ENCODE measurements around the gene BSN. TPM values are rescaled to one million over a fixed set of nuclear protein-coding genes. Genes with fewer than 3 reads are reported as not detected.

BSN gene
- total and polyA plus RNA-seq, 8 donors: 0.26 to 1.1 (median 0.84) TPM

- H3K9me3 ChIP-seq: no peaks in the 10 kb centered on the region
- no peak overlapping the region for H3K4me3 ChIP-seq
- no peak overlapping the region for H3K27ac ChIP-seq
- TF ChIP-seq, protein P1, sequence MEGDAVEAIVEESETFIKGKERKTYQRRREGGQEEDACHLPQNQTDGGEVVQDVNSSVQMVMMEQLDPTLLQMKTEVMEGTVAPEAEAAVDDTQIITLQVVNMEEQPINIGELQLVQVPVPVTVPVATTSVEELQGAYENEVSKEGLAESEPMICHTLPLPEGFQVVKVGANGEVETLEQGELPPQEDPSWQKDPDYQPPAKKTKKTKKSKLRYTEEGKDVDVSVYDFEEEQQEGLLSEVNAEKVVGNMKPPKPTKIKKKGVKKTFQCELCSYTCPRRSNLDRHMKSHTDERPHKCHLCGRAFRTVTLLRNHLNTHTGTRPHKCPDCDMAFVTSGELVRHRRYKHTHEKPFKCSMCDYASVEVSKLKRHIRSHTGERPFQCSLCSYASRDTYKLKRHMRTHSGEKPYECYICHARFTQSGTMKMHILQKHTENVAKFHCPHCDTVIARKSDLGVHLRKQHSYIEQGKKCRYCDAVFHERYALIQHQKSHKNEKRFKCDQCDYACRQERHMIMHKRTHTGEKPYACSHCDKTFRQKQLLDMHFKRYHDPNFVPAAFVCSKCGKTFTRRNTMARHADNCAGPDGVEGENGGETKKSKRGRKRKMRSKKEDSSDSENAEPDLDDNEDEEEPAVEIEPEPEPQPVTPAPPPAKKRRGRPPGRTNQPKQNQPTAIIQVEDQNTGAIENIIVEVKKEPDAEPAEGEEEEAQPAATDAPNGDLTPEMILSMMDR (IDR thresholded peaks at IDR 0.05): no peak
- DNase-seq (no peak), ATAC-seq (no peak)
- H3K27me3 ChIP-seq: no peaks in the 10 kb centered on the region
- H3K36me3 ChIP-seq: peaks cover 0 to 52% of the 10 kb centered on the region in 2 donors
- H3K4me1 ChIP-seq: peaks cover 0 to 6% of the 10 kb centered on the region in 2 donors
- intact Hi-C loops (cut with DNase I): no loop called here
These were observed 152.8 kb downstream of the BSN start for GRCh38 chr3:49707113-49707480.

GRCh38 chr3:49709852-49710251 lies 155.6 kb downstream of the BSN start:
- no peak for DNase-seq

DNA sequence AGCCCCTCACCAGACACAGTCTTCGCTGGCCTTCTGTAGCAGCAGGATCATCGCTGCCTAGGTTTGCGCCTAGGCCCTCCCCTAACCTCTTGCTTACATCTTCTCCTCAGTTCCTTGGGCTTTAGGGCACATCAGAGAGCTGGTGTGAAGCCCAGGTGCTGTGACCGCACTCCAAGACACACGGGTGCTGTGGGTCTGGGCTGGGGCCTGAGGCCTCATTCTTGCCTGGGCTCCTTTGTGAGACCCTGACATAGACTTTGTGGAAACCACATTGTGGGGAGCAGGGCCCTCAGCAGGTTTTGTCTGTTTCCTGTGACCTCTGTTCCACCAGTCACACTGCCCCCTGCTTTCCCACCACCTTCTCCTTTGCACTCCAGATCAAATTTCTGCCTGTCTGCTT lies 157.2 kb downstream of the BSN start:
- H3K4me3 ChIP-seq: no peak overlapping the region
- ATAC-seq: no peak
- TF ChIP-seq, protein P1 (IDR thresholded peaks at IDR 0.05): no peak
- H3K36me3 ChIP-seq: peaks cover 0 to 38% of the 10 kb centered on the region in 2 donors
- no peaks in the 10 kb centered on the region for H3K9me3 ChIP-seq
- peak in 1 of 4 donors; percentile 24 for DNase-seq
- H3K27me3 ChIP-seq: no peaks in the 10 kb centered on the region
- no peaks in the 10 kb centered on the region for H3K4me1 ChIP-seq
- intact Hi-C loops (cut with DNase I): loop anchor here in 1 of 2 donors (10.0 kb wide), 1 partner anchor 123 kb away; no protein-coding TSS in a partner anchor
- no peak overlapping the region for H3K27ac ChIP-seq

More at GRCh38 chr3:49709852-49710251, 155.6 kb downstream of the BSN start:
- no peak overlapping the region for H3K4me3 ChIP-seq
- no peak for ATAC-seq
- H3K9me3 ChIP-seq: no peaks in the 10 kb centered on the region
- peaks cover 0 to 42% of the 10 kb centered on the region in 2 donors for H3K36me3 ChIP-seq
- no peak overlapping the region for H3K27ac ChIP-seq
- H3K4me1 ChIP-seq: no peaks in the 10 kb centered on the region
- TF ChIP-seq, protein P1 (IDR thresholded peaks at IDR 0.05): no peak
- intact Hi-C loops (cut with DNase I): loop anchor here in 1 of 2 donors (10.0 kb wide), 1 partner anchor 125 kb away; no protein-coding TSS in a partner anchor
- H3K27me3 ChIP-seq: no peaks in the 10 kb centered on the region

GRCh38 chr3:49712166-49712565 lies 157.9 kb downstream of the BSN start:
- Histone ChIP-seq H3K4me3 (no peak overlapping the region), H3K4me1 (no peaks in the 10 kb centered on the region), H3K9me3 (no peaks in the 10 kb centered on the region), H3K36me3 (peaks cover 0 to 38% of the 10 kb centered on the region in 2 donors), H3K27ac (no peak overlapping the region), H3K27me3 (no peaks in the 10 kb centered on the region)
- TF ChIP-seq, protein P1 (IDR thresholded peaks at IDR 0.05): no peak
- ATAC-seq (no peak), DNase-seq (peak in 1 of 4 donors; percentile 46)
- intact Hi-C loops (cut with DNase I): loop anchor here in 1 of 2 donors (10.0 kb wide), 1 partner anchor 123 kb away; no protein-coding TSS in a partner anchor

DNA sequence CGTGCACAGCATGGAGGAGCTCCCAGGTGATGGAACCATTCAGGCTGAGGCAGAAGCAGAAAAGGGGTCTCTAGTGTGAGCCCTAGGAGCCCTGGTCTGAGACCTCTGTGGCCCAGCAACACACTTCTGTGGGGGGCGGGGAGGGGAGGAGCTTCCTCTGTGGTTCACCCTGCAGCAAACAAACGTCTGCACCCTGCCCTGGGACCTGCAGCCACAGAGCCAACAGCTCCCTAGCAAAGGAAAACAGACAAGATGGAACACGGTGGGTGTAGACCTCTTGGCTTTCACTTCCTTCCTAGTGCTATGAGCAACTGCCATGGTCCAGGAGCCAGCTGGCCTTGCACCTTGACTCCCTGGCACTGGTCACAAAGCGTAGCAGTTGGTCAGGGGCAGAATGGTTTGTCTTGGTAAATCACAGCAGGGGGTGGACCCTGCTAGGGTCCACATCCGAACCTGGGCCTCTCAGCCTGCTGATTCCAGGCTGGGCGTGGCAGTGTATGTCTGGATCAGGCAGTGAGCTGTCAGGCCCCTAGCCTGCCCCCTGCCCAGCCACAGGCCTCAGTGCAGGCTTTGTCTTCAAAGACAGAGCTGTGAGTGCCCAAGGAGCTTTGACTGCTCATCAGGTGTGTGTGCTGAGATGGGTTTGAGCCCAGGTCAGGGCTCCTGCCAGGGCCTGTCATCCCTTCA lies 158.5 kb downstream of the BSN start:
- Histone ChIP-seq H3K4me1 (no peaks in the 10 kb centered on the region), H3K36me3 (peaks cover 0 to 39% of the 10 kb centered on the region in 2 donors), H3K27me3 (no peaks in the 10 kb centered on the region), H3K27ac (no peak overlapping the region), H3K9me3 (no peaks in the 10 kb centered on the region), H3K4me3 (no peak overlapping the region)
- TF ChIP-seq, protein P1 (IDR thresholded peaks at IDR 0.05): no peak
- DNase-seq (peak in 1 of 4 donors; percentile 43), ATAC-seq (no peak)
- intact Hi-C loops (cut with DNase I): loop anchor here in 1 of 2 donors (10.0 kb wide), 1 partner anchor 122 kb away; no protein-coding TSS in a partner anchor
